Rectal smooth muscle tissue (tissue), 1 donor: ENCODE data around the gene B4GALT7.
A peak's percentile ranks its signal among the peaks of the same experiment; 100 is the strongest.
"Not testable (repeated sequence)": the region's sequence is repeated elsewhere in the genome, so short reads cannot be mapped to it uniquely, and the experiment has no call there.

ENCODE experiments used
- H3K27ac ChIP-seq: one replicate; pipeline ENCODE4 v1.7.0; 2013; ENCODE audit warnings: low read depth, low read length, inconsistent platforms
- H3K27me3 ChIP-seq: one replicate; pipeline ENCODE4 v1.7.0; 2013; ENCODE audit warnings: low read length; ENCODE audit not compliant: control insufficient read depth, insufficient read depth
- H3K36me3 ChIP-seq: one replicate; pipeline ENCODE4 v1.7.0; 2013; ENCODE audit warnings: low read length; ENCODE audit not compliant: control insufficient read depth, insufficient read depth
- H3K4me1 ChIP-seq: one replicate; pipeline ENCODE4 v1.7.0; 2013; ENCODE audit warnings: low read length; ENCODE audit not compliant: control insufficient read depth, insufficient read depth
- H3K4me3 ChIP-seq: one replicate; pipeline ENCODE4 v1.7.0; 2013; ENCODE audit warnings: low read length
- H3K9ac ChIP-seq: one replicate; pipeline ENCODE4 v1.7.0; 2013; ENCODE audit warnings: low read length

The B4GALT7 gene, protein sequence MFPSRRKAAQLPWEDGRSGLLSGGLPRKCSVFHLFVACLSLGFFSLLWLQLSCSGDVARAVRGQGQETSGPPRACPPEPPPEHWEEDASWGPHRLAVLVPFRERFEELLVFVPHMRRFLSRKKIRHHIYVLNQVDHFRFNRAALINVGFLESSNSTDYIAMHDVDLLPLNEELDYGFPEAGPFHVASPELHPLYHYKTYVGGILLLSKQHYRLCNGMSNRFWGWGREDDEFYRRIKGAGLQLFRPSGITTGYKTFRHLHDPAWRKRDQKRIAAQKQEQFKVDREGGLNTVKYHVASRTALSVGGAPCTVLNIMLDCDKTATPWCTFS

DNA sequence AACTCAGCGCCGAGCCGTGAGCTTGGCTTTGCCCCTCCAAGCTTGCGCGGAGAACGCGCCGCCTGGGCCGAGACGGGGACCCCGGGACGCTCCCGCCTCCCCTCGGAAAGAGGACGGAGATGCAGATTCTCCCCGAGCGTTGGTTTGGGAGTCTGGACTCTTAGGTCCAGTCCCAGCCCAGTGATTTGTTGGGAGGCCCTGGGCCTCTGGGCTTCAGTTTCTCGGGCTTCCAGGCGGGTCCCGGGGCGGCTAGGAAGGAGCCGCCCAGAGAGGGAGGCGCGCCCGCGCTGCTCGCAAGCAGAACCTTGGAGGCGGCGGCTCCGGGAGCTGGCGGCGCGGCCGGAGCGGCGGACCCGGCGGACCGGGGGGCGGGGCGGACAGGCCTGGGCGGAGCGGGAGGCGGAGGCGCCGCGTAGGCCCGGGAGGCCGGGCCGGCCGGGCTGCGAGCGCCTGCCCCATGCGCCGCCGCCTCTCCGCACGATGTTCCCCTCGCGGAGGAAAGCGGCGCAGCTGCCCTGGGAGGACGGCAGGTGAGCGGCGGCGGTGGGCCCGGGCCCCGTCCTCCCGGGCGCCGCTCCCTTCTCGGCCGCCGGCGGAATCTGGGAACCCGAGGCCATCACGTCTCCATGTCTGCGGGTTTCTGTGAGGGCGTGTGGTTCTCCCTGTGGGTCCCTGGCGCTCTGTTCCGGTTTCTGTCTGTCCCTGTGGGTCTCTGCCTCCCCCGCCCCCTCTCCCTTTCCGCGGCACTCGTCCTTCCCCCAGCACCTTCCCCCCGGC, at the start of gene B4GALT7:
B4GALT7 (plus strand) TSS at position 402 of the 777 bp plus-strand sequence; CDS start at position 481, 79 bp downstream.
- H3K9ac ChIP-seq = peak within 1 kb of the TSS; percentile 64
- H3K36me3 ChIP-seq = peaks cover 17% of the 10 kb centered on the region
- peak within 1 kb of the TSS; percentile 67 for H3K4me3 ChIP-seq
- H3K27me3 ChIP-seq = no peaks in the 10 kb centered on the region
- peak within 1 kb of the TSS; percentile 81 for H3K27ac ChIP-seq
- peaks cover 4% of the 10 kb centered on the region for H3K4me1 ChIP-seq

DNA sequence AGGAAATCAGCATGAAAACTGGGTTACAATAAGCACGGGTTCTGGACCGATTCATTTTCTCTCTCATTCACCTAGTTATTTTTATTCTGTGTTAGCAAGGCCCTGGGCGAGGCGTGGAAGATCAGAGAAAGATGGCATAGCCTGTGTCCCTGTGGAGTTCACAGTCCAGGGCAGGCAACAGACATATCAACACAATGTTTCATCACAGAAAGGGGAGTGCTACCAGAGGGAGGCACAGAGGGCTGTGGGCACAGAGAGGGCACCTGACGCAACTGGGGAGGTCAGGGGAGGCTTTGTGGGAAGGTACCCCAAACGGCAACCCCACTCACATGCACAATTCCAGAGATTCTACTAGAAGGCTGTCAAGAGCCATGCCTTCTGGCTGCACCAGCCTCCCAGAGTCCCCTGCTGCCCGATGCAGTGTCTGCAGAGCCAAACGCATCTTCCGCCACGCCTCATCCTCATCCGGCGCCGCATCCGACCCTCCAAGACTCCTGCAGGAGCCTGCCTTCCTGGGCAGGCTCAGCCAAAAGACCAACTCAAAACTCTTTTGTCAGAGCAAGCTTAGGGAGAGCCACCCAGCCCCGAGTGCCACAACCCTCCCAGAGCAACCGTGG, 47.0 kb upstream of the B4GALT7 start:
- Histone ChIP-seq H3K36me3 (peaks cover 4% of the 10 kb centered on the region), H3K4me3 (peak overlapping the region; percentile 80), H3K9ac (peak overlapping the region; percentile 1), H3K27me3 (no peaks in the 10 kb centered on the region), H3K4me1 (peaks cover 11% of the 10 kb centered on the region), H3K27ac (no peak overlapping the region)

DNA sequence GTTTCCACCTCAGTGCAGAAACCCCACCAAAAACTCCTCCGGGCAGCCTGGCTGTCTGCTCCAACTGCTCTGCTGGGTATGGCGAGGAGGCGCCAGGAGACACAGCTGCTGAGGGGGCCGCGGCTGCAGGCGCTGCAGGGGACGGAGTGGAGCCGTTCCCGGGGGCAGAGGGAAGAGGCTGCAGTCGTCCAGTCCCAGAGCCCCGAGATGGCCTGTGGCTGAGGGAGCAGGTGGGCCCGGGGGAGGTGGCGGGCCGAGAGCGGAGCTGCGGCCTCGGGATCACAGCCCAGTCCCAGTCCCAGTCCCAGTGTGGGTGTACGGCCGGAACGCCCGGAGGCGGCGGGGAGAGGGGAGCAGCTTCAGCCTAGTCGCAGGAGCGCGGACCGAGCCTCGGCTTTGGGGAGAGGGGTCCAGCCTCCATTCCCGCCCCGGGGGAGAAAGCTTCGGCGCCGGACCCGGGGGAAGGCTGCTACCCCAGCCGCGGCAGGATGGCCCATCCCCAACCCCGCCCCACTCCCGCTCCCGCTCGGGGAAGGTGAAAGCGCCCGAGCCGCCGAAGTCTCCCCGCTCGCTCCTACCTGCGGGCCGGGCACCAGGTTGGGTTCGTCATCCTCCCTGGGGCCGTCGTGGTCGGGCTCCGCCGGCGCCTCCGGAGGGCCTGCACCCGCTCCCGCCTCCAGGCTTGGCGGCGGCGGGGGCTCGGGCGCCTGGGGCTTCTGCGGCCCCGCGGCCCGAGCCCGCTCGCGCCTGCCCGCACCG, 46.1 kb upstream of the B4GALT7 start:
- H3K4me3 ChIP-seq = peak overlapping the region; percentile 80
- H3K27me3 ChIP-seq = no peaks in the 10 kb centered on the region
- H3K4me1 ChIP-seq = peaks cover 8% of the 10 kb centered on the region
- H3K9ac ChIP-seq = peak overlapping the region; percentile 16
- H3K27ac ChIP-seq = peak overlapping the region; percentile 55
- H3K36me3 ChIP-seq = peaks cover 4% of the 10 kb centered on the region

DNA sequence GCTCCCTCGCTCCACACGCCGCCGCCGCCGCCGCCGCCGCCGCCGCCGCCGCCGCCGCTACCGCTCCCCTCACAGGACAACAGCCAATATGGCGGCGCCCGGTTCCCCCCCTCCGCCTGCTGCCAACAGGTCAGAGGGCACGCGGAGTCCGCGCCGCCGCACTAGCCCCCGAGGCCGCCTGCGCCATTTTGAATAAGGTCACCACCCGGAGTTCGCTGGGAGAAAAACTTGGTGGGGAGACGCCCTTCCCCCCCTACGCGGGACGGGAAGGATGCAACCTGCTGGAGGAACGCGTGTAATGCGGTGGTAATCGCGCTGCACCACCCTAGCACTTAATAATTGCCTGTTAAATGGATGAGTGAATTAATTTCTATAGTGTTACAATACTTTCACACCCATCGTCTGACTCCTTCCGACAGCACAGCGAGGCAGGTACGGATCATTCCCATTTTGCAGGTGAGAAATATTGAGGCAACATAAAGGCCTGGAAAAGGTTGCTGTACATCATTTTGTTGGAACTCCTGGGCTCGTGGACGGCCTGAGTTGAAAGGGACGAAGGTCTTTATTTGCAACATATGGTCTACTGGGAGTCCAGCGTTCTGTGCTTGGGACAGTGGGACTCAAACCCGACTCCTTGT, 45.3 kb upstream of the B4GALT7 start, which contains the start of gene FAM193B:
FAM193B (minus strand) TSS at position 90 of the 638 bp plus-strand sequence. CDS start 105 bp downstream, outside the sequence.
- Histone ChIP-seq H3K27ac (peak within 1 kb of the TSS; percentile 55), H3K4me3 (peak within 1 kb of the TSS; percentile 80), H3K4me1 (peaks cover 8% of the 10 kb centered on the region), H3K27me3 (no peaks in the 10 kb centered on the region), H3K36me3 (peaks cover 4% of the 10 kb centered on the region), H3K9ac (peak within 1 kb of the TSS; percentile 16)

DNA sequence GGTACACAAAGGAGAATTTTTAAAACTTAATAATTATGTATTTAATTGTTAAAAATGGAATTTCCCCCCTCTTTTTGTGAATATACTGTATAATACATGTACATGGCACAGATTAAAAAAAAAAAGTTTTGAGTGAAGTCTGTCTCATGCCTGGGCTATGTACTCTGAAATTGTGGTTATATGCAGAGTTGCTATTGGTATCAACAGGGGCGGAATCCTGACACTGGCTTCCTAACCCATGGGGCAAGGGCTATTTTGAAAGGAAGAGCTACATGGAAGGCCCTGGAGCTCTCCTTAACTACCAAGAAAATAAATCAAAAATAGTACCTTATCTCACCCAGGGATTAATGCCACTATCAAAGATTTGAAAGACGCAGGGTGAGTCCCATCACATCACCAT, 44.7 kb upstream of the B4GALT7 start:
- no peaks in the 10 kb centered on the region for H3K27me3 ChIP-seq
- H3K4me3 ChIP-seq = peak overlapping the region; percentile 72
- H3K9ac ChIP-seq = no peak overlapping the region
- H3K36me3 ChIP-seq = peaks cover 3% of the 10 kb centered on the region
- H3K27ac ChIP-seq = no peak overlapping the region
- H3K4me1 ChIP-seq = peaks cover 8% of the 10 kb centered on the region

DNA sequence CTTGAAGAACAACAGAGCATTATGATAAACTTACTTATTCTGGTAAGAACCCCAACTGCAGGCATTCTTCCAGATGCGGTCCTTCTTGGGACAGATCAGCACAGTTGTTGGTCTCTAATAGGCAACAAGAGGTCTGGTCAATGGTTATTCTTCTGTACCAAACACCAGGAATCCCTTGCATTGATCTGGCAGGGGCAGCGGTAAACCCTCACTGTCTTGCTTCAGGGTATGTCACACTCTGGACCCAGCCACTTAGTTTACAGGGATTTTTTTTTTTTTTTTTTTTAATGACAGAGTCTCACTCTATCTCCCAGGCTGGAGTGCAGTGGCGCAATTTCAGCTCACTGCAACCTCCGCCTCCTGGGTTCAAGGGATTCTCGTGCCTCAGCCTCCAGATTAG, 44.3 kb upstream of the B4GALT7 start:
- no peak overlapping the region for H3K27ac ChIP-seq
- H3K4me3 ChIP-seq = no peak overlapping the region

DNA sequence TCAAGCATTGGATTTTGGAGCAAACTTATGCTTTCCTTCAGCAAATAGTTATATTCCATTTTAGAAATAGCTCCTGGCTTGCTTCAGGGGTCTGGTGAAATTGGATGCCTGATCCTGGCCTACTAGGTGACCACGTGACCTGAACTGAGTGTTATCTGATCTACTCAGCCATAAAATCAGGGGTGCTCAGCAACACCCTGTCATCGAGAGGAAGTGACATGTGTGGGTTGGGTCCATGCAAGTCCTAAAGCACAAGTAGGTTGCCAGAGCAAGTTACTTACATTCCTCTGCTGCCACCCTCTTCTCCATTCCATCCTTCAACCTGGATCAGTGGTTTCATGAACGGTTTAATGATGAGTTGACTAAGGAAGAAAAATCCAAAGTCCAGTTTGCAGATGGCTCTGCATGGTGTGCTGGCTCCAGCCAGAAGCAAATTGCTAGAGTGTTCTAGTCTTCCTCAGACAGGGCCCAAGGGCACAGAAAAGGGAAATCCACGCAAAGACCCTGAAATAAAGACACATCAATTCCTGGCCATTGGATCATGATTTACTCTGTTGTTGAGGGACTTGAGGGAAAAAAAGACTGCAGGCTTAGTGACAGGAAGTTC, 42.8 kb upstream of the B4GALT7 start:
- H3K4me1 ChIP-seq = peaks cover 8% of the 10 kb centered on the region
- no peak overlapping the region for H3K4me3 ChIP-seq
- no peak overlapping the region for H3K27ac ChIP-seq
- no peaks in the 10 kb centered on the region for H3K27me3 ChIP-seq
- no peaks in the 10 kb centered on the region for H3K36me3 ChIP-seq
- H3K9ac ChIP-seq = no peak overlapping the region

More for the DNA sequence above, 44.3 kb upstream of the B4GALT7 start:
- Histone ChIP-seq H3K9ac (no peak overlapping the region), H3K27me3 (no peaks in the 10 kb centered on the region), H3K36me3 (no peaks in the 10 kb centered on the region), H3K4me1 (peaks cover 8% of the 10 kb centered on the region)

DNA sequence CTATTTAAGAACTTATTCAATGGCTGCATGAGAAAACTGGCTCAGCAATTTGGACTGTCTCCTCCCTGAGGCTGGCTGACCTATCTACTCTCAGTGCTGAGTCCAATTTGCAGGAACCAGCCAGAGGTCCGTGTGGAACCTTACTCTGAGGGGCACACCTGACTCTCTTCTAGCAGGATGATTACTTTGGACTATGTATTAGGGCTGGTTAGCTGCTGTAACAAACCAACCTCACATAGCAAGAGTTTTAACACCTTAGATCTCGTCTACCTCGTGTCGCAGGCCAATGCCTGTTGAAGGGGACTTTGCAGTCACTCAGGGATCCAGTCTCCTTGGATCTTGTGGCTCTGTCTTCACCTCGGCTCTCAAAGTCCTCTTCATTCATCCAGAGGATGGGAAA, 42.1 kb upstream of the B4GALT7 start:
- H3K27ac ChIP-seq = no peak overlapping the region
- H3K36me3 ChIP-seq = no peaks in the 10 kb centered on the region
- H3K4me1 ChIP-seq = peaks cover 3% of the 10 kb centered on the region
- H3K27me3 ChIP-seq = no peaks in the 10 kb centered on the region
- no peak overlapping the region for H3K9ac ChIP-seq
- no peak overlapping the region for H3K4me3 ChIP-seq

DNA sequence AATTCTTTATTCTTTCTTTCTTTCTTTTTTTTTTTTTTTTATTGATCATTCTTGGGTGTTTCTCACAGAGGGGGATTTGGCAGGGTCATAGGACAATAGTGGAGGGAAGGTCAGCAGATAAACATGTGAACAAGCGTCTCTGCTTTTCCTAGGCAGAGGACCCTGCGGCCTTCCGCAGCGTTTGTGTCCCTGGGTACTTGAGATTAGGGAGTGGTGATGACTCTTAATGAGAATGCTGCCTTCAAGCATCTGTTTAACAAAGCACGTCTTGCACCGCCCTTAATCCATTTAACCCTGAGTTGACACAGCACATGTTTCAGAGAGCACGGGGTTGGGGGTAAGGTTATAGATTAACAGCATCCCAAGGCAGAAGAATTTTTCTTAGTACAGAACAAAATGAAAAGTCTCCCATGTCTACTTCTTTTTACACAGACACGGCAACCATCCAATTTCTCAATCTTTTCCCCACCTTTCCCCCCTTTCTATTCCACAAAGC, 40.4 kb upstream of the B4GALT7 start:
- not testable (repeated sequence) for H3K4me3 ChIP-seq, H3K27me3 ChIP-seq

DNA sequence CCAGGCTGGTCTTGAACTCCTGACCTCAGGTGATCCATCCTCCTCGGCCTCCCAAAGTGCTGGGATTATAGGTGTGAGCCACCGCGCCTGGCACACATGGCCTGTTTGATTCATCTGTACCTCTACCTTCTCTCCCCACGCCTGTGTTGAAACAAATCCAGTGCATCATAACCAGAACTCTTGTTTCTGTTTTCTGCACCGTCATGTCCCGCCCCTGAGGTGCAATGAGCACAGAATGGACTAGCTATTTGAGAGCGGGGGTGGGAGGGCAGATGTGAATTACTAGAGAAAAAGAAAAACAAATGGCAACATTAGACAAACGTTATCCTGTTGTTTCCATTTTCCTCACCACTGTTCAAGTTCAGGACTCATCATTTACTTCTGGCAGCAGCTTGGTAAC, 34.9 kb upstream of the B4GALT7 start:
- Histone ChIP-seq H3K36me3 (no peaks in the 10 kb centered on the region), H3K27me3 (no peaks in the 10 kb centered on the region), H3K4me1 (no peaks in the 10 kb centered on the region), H3K9ac (no peak overlapping the region), H3K4me3 (no peak overlapping the region), H3K27ac (no peak overlapping the region)

More for the DNA sequence above, 40.4 kb upstream of the B4GALT7 start:
- not testable (repeated sequence) for H3K27ac ChIP-seq, H3K4me1 ChIP-seq, H3K36me3 ChIP-seq, H3K9ac ChIP-seq

DNA sequence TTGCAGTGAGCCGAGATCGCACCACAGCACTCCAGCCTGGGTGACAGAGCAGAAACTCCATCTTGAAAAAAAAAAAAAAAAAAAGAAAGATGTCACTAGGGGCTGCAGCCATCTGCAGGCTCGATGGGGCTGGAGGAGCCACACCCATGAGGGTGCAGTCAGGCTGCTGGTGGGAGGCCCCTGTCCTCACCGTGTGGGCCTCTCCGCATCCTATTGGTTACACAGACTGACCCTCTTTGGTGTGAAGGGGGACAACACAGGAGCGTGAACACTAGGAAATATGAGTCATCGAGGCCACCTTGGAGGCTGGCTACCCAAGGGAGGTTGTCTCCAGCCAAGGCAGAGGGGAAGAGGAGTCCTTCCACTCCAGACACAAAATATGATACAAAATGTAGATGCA, 31.6 kb upstream of the B4GALT7 start:
- no peaks in the 10 kb centered on the region for H3K4me1 ChIP-seq
- no peaks in the 10 kb centered on the region for H3K36me3 ChIP-seq
- H3K27me3 ChIP-seq = no peaks in the 10 kb centered on the region
- no peak overlapping the region for H3K9ac ChIP-seq
- no peak overlapping the region for H3K4me3 ChIP-seq
- no peak overlapping the region for H3K27ac ChIP-seq
